K562 (cell line): ENCODE measurements around the gene POFUT2. TPM values are rescaled to one million over a fixed set of nuclear protein-coding genes. Genes with fewer than 3 reads are reported as not detected.

Source experiments
- ATF7 ChIP-seq: fragments of 450-650 bp; IDR thresholded peaks from 2 replicates; pipeline ENCODE4 v1.7.1; 2014; ENCODE audit warnings: mild to moderate bottlenecking, moderate library complexity
- CBFA2T3 ChIP-seq: fragments of 450-650 bp; IDR thresholded peaks from 2 replicates; pipeline ENCODE4 v1.6.1; 2017
- KAT7 ChIP-seq: sonication (generic); formaldehyde crosslinking; IDR thresholded peaks from 2 replicates; pipeline ENCODE4 v1.8.0; 2022; ENCODE audit warnings: missing genetic modification reagents, mild to moderate bottlenecking, borderline replicate concordance
- KLF13 ChIP-seq: fragments of 450-650 bp; IDR thresholded peaks from 2 replicates; pipeline ENCODE4 v1.6.1; 2016; ENCODE audit warnings: missing genetic modification characterization, low read depth, mild to moderate bottlenecking, missing compliant biosample characterization, moderate library complexity, borderline replicate concordance
- MTA3 ChIP-seq: fragments of 450-650 bp; formaldehyde crosslinking; IDR thresholded peaks from 2 replicates; pipeline ENCODE4 v1.6.1; 2017; ENCODE audit warnings: mild to moderate bottlenecking, borderline replicate concordance
- PREB ChIP-seq: sonication (generic); formaldehyde crosslinking; IDR thresholded peaks from 2 replicates; pipeline ENCODE4 v1.8.1; 2023; ENCODE audit warnings: mild to moderate bottlenecking, missing genetic modification reagents
- RREB1 ChIP-seq: fragments of 250-450 bp; sonication (Bioruptor Pico); IDR thresholded peaks from 2 replicates; pipeline ENCODE4 v1.4.0; 2020
- SLC30A9 ChIP-seq: fragments of 250-450 bp; sonication (Bioruptor Pico); IDR thresholded peaks from 2 replicates; pipeline ENCODE4 v1.8.0; 2022; ENCODE audit warnings: mild to moderate bottlenecking, moderate library complexity
- TSHZ1 ChIP-seq: fragments of 250-450 bp; sonication (Bioruptor Pico); IDR thresholded peaks from 2 replicates; pipeline ENCODE4 v1.4.0; 2020; ENCODE audit warnings: mild to moderate bottlenecking, moderate library complexity
- ZNF121 ChIP-seq: sonication (generic); formaldehyde crosslinking; conservative IDR thresholded peaks from 2 replicates; pipeline ENCODE4 v1.8.0; 2022; ENCODE audit warnings: missing genetic modification reagents
- ZNF398 ChIP-seq: fragments of 250-450 bp; sonication (Bioruptor Pico); IDR thresholded peaks from 2 replicates; pipeline ENCODE4 v1.8.0; 2021; ENCODE audit warnings: moderate library complexity, mild to moderate bottlenecking, inconsistent platforms
- ZNF408 ChIP-seq: fragments of 250-450 bp; sonication (Bioruptor Pico); IDR thresholded peaks from 2 replicates; pipeline ENCODE4 v1.4.0; 2020; ENCODE audit warnings: low read depth, mild to moderate bottlenecking, moderate library complexity
- ZNF57 ChIP-seq: fragments of 450-650 bp; formaldehyde crosslinking; IDR thresholded peaks from 2 replicates; pipeline ENCODE4 v1.4.0; 2020; ENCODE audit warnings: mild to moderate bottlenecking, moderate library complexity
- polyA plus RNA-seq, 8 experiments: library from polyadenylated mRNA; depleted of rRNA in 4 of 8; stranded (reverse) in 5 of 8; unstranded in 3 of 8; fragments of >200 nt; fragmentation: Nextera tagmentation in 2 of 8; fragmentation: Illumina TruSeq in 1 of 8; extraction: Ambion mirVana in 2 of 8; extraction: Trizol in 1 of 8; gene quantifications; 2 replicates each; pipeline versions ENCODE4 v1.2.1 to v1.2.3, GENCODE V29; 2011 to 2014; ENCODE audit warnings: inconsistent platforms in 1 of 8, missing spikeins in 1 of 8
- total RNA-seq, 7 experiments: library from RNA; depleted of rRNA in 6 of 7; stranded (reverse); fragments of >200 nt in 6 of 7; fragmentation: Illumina TruSeq in 2 of 7; extraction: Trizol in 2 of 7; gene quantifications; 2 replicates each; pipeline versions ENCODE4 v1.2.1 to v1.2.3, GENCODE V29; 2011 to 2021; ENCODE audit warnings: low replicate concordance in 1 of 7

The POFUT2 gene
- total and polyA plus RNA-seq, 9 of the 15 experiments (the other 6 are each of a cell fraction or from before 2014, with no cell fraction given) = 1.1 to 24.2 (median 11.0) TPM

GRCh38 chr21:45318556-45319404, 31.1 kb upstream of the POFUT2 start (continued):
- no peak for TF ChIP-seq ZNF398 (CRISPR knock-in tag)
- TF ChIP-seq SLC30A9 (CRISPR knock-in tag) = no peak
- TF ChIP-seq RREB1 (CRISPR knock-in tag) = no peak
- TF ChIP-seq KLF13 (tag) = peak; percentile 54; the same call in 1 of the 2 replicates
- TF ChIP-seq ZNF408 (CRISPR knock-in tag) = no peak
- no peak for TF ChIP-seq MTA3
- TF ChIP-seq TSHZ1 = no peak
- no peak for TF ChIP-seq CBFA2T3
- TF ChIP-seq PREB = no peak
- TF ChIP-seq ATF7 = peak; percentile 57; the same call in 1 of the 2 replicates
- TF ChIP-seq ZNF57 (CRISPR knock-in tag) = no peak
- TF ChIP-seq KAT7 = no peak
- no peak for TF ChIP-seq ZNF121 (CRISPR knock-in tag)
